Suprapubic skin (tissue), 3 donors: Measurements from ENCODE around the gene RALGPS1.

Experiments
- EP300 ChIP-seq: sonication (generic); formaldehyde crosslinking; IDR thresholded peaks from one replicate; pipeline ENCODE4 v1.6.1; 2017; ENCODE audit warnings: antibody characterized with exemption
- POLR2A ChIP-seq, 2 donors: fragments of 450-650 bp; IDR thresholded peaks; one replicate each; pipeline ENCODE4 v1.6.1; 2017; ENCODE audit warnings: antibody characterized with exemption in 2 of 2, mild to moderate bottlenecking in 2 of 2, moderate library complexity in 2 of 2
- TF ChIP-seq, protein P1 (sequence below), 2 donors: fragments of 200-600 bp in 1 of 2; fragments of 450-650 bp in 1 of 2; sonication (generic) in 1 of 2; IDR thresholded peaks; one replicate each; pipeline ENCODE4 v1.5.1; 2016 to 2019; ENCODE audit warnings: antibody characterized with exemption in 2 of 2, mild to moderate bottlenecking in 1 of 2, moderate library complexity in 1 of 2

- TF ChIP-seq, protein P1, sequence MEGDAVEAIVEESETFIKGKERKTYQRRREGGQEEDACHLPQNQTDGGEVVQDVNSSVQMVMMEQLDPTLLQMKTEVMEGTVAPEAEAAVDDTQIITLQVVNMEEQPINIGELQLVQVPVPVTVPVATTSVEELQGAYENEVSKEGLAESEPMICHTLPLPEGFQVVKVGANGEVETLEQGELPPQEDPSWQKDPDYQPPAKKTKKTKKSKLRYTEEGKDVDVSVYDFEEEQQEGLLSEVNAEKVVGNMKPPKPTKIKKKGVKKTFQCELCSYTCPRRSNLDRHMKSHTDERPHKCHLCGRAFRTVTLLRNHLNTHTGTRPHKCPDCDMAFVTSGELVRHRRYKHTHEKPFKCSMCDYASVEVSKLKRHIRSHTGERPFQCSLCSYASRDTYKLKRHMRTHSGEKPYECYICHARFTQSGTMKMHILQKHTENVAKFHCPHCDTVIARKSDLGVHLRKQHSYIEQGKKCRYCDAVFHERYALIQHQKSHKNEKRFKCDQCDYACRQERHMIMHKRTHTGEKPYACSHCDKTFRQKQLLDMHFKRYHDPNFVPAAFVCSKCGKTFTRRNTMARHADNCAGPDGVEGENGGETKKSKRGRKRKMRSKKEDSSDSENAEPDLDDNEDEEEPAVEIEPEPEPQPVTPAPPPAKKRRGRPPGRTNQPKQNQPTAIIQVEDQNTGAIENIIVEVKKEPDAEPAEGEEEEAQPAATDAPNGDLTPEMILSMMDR (IDR thresholded peaks at IDR 0.05), result no peak
- TF ChIP-seq EP300 (no peak), POLR2A (IDR thresholded peaks at IDR 0.05) (no peak)
Observed at GRCh38 chr9:127193483-127193882, 278.9 kb downstream of the RALGPS1 start.
